Caco-2 (cell line): ENCODE results near the gene MAS1L. TPM values are rescaled to one million over a fixed set of nuclear protein-coding genes. Genes with fewer than 3 reads are reported as not detected.

ENCODE experiments used
- BruUV-seq: library from RNA; stranded (reverse); fragments of 400-500 nt; replicated peaks from 2 replicates; lab custom pipeline; 2021; lab: Mats Ljungman, UMichigan
- CTCF ChIA-PET: fragments of 300-600 bp; sonication (Branson Sonifier 250); formaldehyde crosslinking; loops from one replicate; lab custom pipeline; 2022; ENCODE audit warnings: antibody characterized with exemption; lab: Charles Lee
- POLR2A ChIA-PET: fragments of 300-600 bp; sonication (Branson Sonifier 250); formaldehyde crosslinking; loops from one replicate; lab custom pipeline; 2022; ENCODE audit warnings: antibody characterized with exemption; lab: Charles Lee
- DNase-seq, 2 experiments: peaks; one replicate each; pipeline versions ENCODE4 v3.0.0 to v3.0.0-alpha.2; 2020 to 2022
- H3K27me3 ChIP-seq: replicated peaks from 2 replicates; pipeline ENCODE4 v1.6.0; 2011; ENCODE audit warnings: low read length; ENCODE audit not compliant: control insufficient read depth, insufficient read depth
- H3K36me3 ChIP-seq: 2 replicates; pipeline ENCODE4 v1.5.1; 2011; ENCODE audit warnings: low read length; ENCODE audit not compliant: control insufficient read depth, insufficient read depth
- H3K4me1 ChIP-seq: fragments of 250-450 bp; sonication (Bioruptor Pico); 2 replicates; pipeline ENCODE4 v1.5.1; 2020; ENCODE audit warnings: mild to moderate bottlenecking
- H3K4me3 ChIP-seq: 2 replicates; pipeline ENCODE4 v1.5.1; 2011; ENCODE audit warnings: low read depth, mild to moderate bottlenecking, control low read depth, low read length
- H3K9me3 ChIP-seq: fragments of 250-450 bp; sonication (Bioruptor Pico); 2 replicates; pipeline ENCODE4 v1.5.1; 2020; ENCODE audit warnings: mild to moderate bottlenecking, moderate library complexity
- H3K27ac Mint-ChIP-seq: one replicate; pipeline ENCODE4 v1.8.0; 2022; ENCODE audit warnings: mixed read lengths; ENCODE audit not compliant: unreplicated experiment
- H3K27me3 Mint-ChIP-seq: one replicate; pipeline ENCODE4 v1.8.0; 2022; ENCODE audit warnings: mixed read lengths; ENCODE audit not compliant: insufficient read depth, unreplicated experiment
- H3K36me3 Mint-ChIP-seq: one replicate; pipeline ENCODE4 v1.8.0; 2022; ENCODE audit warnings: mild to moderate bottlenecking, mixed read lengths; ENCODE audit not compliant: insufficient read depth, unreplicated experiment
- H3K4me1 Mint-ChIP-seq: one replicate; pipeline ENCODE4 v1.8.0; 2022; ENCODE audit warnings: low read depth, mixed read lengths; ENCODE audit not compliant: unreplicated experiment
- H3K4me3 Mint-ChIP-seq: one replicate; pipeline ENCODE4 v1.8.0; 2022; ENCODE audit warnings: mild to moderate bottlenecking, moderate library complexity, mixed read lengths; ENCODE audit not compliant: unreplicated experiment
- H3K9me3 Mint-ChIP-seq: one replicate; pipeline ENCODE4 v1.8.0; 2022; ENCODE audit warnings: mixed read lengths; ENCODE audit not compliant: unreplicated experiment
- intact Hi-C: fragments of 100-400 bp; cut with micrococcal nuclease; formaldehyde crosslinking; loops from one replicate; pipeline ENCODE4 v1.10.0; 2022; ENCODE audit not compliant: unreplicated experiment
- total RNA-seq: library from RNA; stranded (reverse); gene quantifications from 2 replicates; pipeline ENCODE4 v1.2.3, GENCODE V29; 2022
- TF ChIP-seq, protein P1 (sequence below), 2 experiments: fragments of 200-600 bp in 1 of 2; IDR thresholded peaks; 1 replicate in 1 of 2; 2 replicates in 1 of 2; pipeline versions ENCODE4 v1.5.1 to v1.8.0; 2011 to 2022; ENCODE audit warnings: antibody characterized with exemption in 1 of 2, control low read depth in 1 of 2, inconsistent platforms in 1 of 2, low read depth in 1 of 2, low read length in 1 of 2, mild to moderate bottlenecking in 1 of 2, moderate library complexity in 1 of 2; ENCODE audit not compliant: insufficient read depth in 1 of 2, severe bottlenecking in 1 of 2, unreplicated experiment in 1 of 2

Gene MAS1L
- total RNA-seq, 1 experiment from 2014 or later = not detected

DNA sequence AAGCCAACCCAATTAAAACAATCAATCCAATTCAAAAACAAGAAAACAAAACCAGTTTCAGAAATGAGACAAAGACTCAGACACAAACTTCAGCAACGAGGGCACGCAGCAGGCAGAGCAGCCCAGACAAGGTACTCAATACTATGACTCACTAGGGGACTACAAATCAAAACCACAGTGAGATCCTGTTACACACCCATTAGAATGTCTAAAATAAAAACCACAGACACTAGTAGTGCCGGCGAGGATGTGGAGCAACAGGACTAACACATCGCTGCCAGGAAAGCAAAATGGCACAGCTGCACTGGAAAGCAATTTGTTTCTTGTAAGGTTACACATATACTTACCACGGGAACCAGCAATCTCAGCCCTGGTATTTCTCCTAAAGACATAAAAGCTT is 28.4 kb upstream of the MAS1L start:
- Histone ChIP-seq H3K4me1 (no peaks in the 10 kb centered on the region), H3K4me3 (no peak overlapping the region), H3K9me3 (peaks cover 4% of the 10 kb centered on the region; the same call in 1 of the 2 replicates), H3K27me3 (no peaks in the 10 kb centered on the region), H3K36me3 (no peaks in the 10 kb centered on the region)
- H3K27me3 Mint-ChIP-seq = peaks cover 7% of the 10 kb centered on the region
- H3K36me3 Mint-ChIP-seq = no peaks in the 10 kb centered on the region
- ChIA-PET CTCF (no interaction called here), POLR2A (no interaction called here)
- no peak overlapping the region for H3K27ac Mint-ChIP-seq
- intact Hi-C loops = no loop called here
- TF ChIP-seq, protein P1, sequence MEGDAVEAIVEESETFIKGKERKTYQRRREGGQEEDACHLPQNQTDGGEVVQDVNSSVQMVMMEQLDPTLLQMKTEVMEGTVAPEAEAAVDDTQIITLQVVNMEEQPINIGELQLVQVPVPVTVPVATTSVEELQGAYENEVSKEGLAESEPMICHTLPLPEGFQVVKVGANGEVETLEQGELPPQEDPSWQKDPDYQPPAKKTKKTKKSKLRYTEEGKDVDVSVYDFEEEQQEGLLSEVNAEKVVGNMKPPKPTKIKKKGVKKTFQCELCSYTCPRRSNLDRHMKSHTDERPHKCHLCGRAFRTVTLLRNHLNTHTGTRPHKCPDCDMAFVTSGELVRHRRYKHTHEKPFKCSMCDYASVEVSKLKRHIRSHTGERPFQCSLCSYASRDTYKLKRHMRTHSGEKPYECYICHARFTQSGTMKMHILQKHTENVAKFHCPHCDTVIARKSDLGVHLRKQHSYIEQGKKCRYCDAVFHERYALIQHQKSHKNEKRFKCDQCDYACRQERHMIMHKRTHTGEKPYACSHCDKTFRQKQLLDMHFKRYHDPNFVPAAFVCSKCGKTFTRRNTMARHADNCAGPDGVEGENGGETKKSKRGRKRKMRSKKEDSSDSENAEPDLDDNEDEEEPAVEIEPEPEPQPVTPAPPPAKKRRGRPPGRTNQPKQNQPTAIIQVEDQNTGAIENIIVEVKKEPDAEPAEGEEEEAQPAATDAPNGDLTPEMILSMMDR (IDR thresholded peaks at IDR 0.05; ENCODE audit: insufficient read depth in 1 of 2, low read depth in 1 of 2, low read length in 1 of 2, severe bottlenecking in 1 of 2, unreplicated experiment in 1 of 2) = no peak
- no peaks in the 10 kb centered on the region for H3K4me1 Mint-ChIP-seq
- H3K4me3 Mint-ChIP-seq = no peak overlapping the region
- DNase-seq = no peak
- no TSS peak for BruUV-seq
- peaks cover 22% of the 10 kb centered on the region for H3K9me3 Mint-ChIP-seq

DNA sequence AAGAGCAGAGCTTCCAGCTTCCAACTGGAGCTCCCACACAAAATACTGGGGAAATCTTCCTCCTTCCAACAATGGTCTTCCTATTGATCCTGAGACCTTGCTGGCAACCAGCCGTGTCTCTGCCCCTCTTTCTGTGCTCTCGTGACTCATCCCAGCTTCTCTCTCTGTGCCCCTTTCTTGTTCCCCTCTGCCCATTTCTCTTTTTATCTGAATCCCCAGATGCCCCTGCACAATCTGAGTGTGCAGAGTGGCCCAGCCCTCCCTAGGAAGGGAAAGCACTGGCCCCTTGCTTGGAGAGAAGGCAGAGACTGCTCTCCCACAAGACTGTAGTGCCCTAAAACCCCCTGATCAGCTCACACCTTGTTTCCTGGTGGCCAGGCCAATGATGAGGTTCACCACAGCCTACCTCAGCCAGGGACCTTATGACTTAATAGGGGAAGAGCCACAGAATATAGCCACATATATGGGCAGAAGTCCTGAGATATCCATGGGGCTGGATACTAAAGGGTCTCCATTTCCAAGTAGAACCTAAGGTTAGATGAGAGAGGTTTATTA is 23.1 kb upstream of the MAS1L start:
- H3K4me3 ChIP-seq = no peak overlapping the region
- Mint-ChIP-seq H3K36me3 (no peaks in the 10 kb centered on the region), H3K27me3 (peaks cover 17% of the 10 kb centered on the region), H3K4me3 (no peak overlapping the region), H3K27ac (no peak overlapping the region), H3K4me1 (no peaks in the 10 kb centered on the region), H3K9me3 (peaks cover 22% of the 10 kb centered on the region)
- no peaks in the 10 kb centered on the region for H3K27me3 ChIP-seq
- CTCF ChIA-PET = no interaction called here
- H3K9me3 ChIP-seq = peaks cover 4% of the 10 kb centered on the region; the same call in 1 of the 2 replicates
- no peaks in the 10 kb centered on the region for H3K36me3 ChIP-seq
- POLR2A ChIA-PET = no interaction called here
- intact Hi-C loops = no loop called here
- no peaks in the 10 kb centered on the region for H3K4me1 ChIP-seq
- no TSS peak for BruUV-seq
- no peak for DNase-seq
- TF ChIP-seq, protein P1 (IDR thresholded peaks at IDR 0.05; ENCODE audit: insufficient read depth in 1 of 2, low read depth in 1 of 2, low read length in 1 of 2, severe bottlenecking in 1 of 2, unreplicated experiment in 1 of 2) = no peak

DNA sequence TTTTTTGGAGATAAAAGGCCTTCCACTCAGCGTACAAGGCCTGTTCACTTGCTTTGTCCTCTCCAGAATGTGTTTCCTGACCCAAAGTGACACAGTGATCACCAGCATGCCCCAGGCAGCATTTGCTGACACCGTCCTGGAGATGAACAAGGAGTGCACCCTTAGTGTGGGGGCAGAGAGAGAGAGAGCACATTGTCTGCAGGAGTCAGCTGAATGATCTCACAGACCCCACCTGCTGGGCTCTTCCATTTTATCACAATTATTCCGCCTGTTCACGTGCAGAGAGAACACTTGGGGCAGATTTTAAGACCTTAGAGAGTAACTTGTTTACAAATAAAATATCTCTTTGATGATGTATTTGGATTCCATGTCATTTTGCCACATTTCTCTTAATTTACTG is 22.4 kb upstream of the MAS1L start:
- no peak overlapping the region for H3K27ac Mint-ChIP-seq
- H3K27me3 ChIP-seq = no peaks in the 10 kb centered on the region
- no peak overlapping the region for H3K4me3 ChIP-seq
- H3K4me1 ChIP-seq = no peaks in the 10 kb centered on the region
- no TSS peak for BruUV-seq
- peaks cover 19% of the 10 kb centered on the region for H3K9me3 Mint-ChIP-seq
- H3K36me3 Mint-ChIP-seq = no peaks in the 10 kb centered on the region
- POLR2A ChIA-PET = no interaction called here
- CTCF ChIA-PET = no interaction called here
- intact Hi-C loops = no loop called here
- no peaks in the 10 kb centered on the region for H3K36me3 ChIP-seq
- no peak overlapping the region for H3K4me3 Mint-ChIP-seq
- TF ChIP-seq, protein P1 (IDR thresholded peaks at IDR 0.05; ENCODE audit: insufficient read depth in 1 of 2, low read depth in 1 of 2, low read length in 1 of 2, severe bottlenecking in 1 of 2, unreplicated experiment in 1 of 2) = peak in 1 of 2 experiments; percentile 34
- H3K9me3 ChIP-seq = no peaks in the 10 kb centered on the region
- DNase-seq = peak in 1 of 2 experiments; percentile 18
- H3K27me3 Mint-ChIP-seq = peaks cover 17% of the 10 kb centered on the region
- no peaks in the 10 kb centered on the region for H3K4me1 Mint-ChIP-seq
